Measurements from ENCODE around the gene METTL17. TPM values are rescaled to one million over a fixed set of nuclear protein-coding genes. Genes with fewer than 3 reads are reported as not detected.
"Not testable (repeated sequence)": the region's sequence is repeated elsewhere in the genome, so short reads cannot be mapped to it uniquely, and the experiment has no call there.

The METTL17 gene, protein sequence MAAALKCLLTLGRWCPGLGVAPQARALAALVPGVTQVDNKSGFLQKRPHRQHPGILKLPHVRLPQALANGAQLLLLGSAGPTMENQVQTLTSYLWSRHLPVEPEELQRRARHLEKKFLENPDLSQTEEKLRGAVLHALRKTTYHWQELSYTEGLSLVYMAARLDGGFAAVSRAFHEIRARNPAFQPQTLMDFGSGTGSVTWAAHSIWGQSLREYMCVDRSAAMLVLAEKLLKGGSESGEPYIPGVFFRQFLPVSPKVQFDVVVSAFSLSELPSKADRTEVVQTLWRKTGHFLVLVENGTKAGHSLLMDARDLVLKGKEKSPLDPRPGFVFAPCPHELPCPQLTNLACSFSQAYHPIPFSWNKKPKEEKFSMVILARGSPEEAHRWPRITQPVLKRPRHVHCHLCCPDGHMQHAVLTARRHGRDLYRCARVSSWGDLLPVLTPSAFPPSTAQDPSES
- 50.2 and 60.6 TPM in 2 replicates for total RNA-seq
- 81.5 and 90.6 TPM in 2 replicates for polyA plus RNA-seq
- polyA plus RNA-seq (2011; cell fraction: cytosol; rRNA removed) = 41.3 and 44.6 TPM in 2 replicates
- 378 and 434 TPM in 2 replicates for polyA plus RNA-seq (2011; cell fraction: nucleus; rRNA removed)
- 30.0 and 35.7 TPM in 2 replicates for polyA plus RNA-seq (2012)
- polyA minus RNA-seq = 32.7 and 37.7 TPM in 2 replicates
- polyA minus RNA-seq (2011; cell fraction: cytosol; rRNA and poly(A)+ RNA removed) = 30.7 TPM
- polyA minus RNA-seq (2011; cell fraction: nucleus; rRNA and poly(A)+ RNA removed) = 41.1 and 57.8 TPM in 2 replicates
- Bru-seq, nascent RNA = percentile 88 among the genes with signal in this experiment
- BruChase-seq, experiment 1, labeled RNA remaining after a 6-hour chase = percentile 87 among the genes with signal in this experiment
- percentile 93 among the genes with signal in this experiment for BruChase-seq, experiment 2, labeled RNA remaining after a 2-hour chase
- long read RNA-seq, transcript METTL17-202 (13 exons, 1,586 nt) = minor isoform, 10 of 61 reads
- long read RNA-seq, transcript METTL17-216 (13 exons, 1,605 nt) = minor isoform, 10 of 61 reads
- long read RNA-seq, transcript METTL17-201 (14 exons, 1,749 nt) = major isoform, 20 of 61 reads
- long read RNA-seq, partial matches to known transcripts = 5 of 61 reads
- long read RNA-seq, other reads (novel, unspliced or antisense) = 12 of 61 reads

DNA sequence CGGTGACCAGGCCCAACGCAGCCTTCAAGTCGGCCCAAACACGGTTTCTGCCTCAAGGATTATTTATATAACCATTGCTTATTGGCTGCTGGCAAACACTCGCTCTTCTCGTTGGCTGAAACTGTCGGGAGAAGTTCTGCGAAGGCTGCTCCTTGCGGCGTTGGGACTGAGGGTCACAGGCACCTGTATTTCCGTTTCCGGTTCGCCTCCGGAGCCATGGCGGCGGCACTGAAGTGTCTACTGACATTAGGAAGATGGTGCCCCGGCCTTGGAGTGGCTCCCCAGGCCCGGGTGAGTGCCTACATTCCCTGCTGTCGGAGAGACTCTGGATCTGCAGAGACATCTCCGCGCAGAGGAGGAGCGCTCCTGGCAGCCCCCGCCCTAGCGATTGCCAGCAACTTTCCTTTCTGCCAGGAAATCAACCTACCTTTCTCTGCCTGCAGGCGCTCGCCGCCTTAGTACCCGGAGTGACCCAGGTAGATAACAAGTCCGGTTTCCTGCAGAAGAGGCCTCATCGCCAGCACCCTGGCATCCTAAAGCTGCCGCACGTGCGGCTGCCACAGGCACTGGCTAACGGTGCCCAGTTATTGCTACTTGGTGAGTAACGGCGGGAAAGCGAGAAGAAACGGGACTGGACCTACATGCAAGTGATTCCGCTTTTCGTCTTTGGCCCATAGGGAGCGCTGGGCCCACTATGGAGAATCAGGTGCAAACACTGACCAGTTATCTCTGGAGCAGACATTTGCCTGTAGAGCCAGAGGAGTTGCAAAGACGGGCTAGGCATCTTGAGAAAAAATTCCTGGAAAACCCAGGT lies at the start of gene METTL17:
Gene METTL17, plus strand, starts transcription at position 194 of the 814 bp plus-strand sequence. Its CDS starts 23 bp downstream, at position 217.
- Histone ChIP-seq H3K79me2 (ENCODE audit: control insufficient read depth, insufficient read depth, low read length) (peaks cover 19% of the 10 kb centered on the region), H3K27me3 (ENCODE audit: control insufficient read depth in 2 of 2, insufficient read depth in 2 of 2, low read length in 2 of 2) (no peaks in the 10 kb centered on the region), H3K4me1 (ENCODE audit: control insufficient read depth, extremely low read depth, insufficient read depth, low read length) (peaks cover 21% of the 10 kb centered on the region), H4K20me1 (replicated peaks; ENCODE audit: control insufficient read depth, extremely low read depth, insufficient read depth, low read length) (no peaks in the 10 kb centered on the region), H3K27ac (ENCODE audit: insufficient read depth, low read depth, low read length) (peak within 1 kb of the TSS; percentile 58), H3K4me3 (replicated peaks in 1 of 3; ENCODE audit: insufficient read depth in 1 of 3, low read depth in 1 of 3, low read length in 3 of 3) (peak within 1 kb of the TSS; percentile 73 to 97 (median 96)), H3K36me3 (ENCODE audit: control insufficient read depth in 2 of 2, extremely low read depth in 1 of 2, insufficient read depth in 2 of 2, low read length in 2 of 2) (peaks cover 4 to 6% of the 10 kb centered on the region in 2 experiments), H2AFZ (ENCODE audit: low read depth, low read length) (peak within 1 kb of the TSS; percentile 99), H3K9me1 (replicated peaks; ENCODE audit: control insufficient read depth, extremely low read depth, insufficient read depth, low read length) (no peaks in the 10 kb centered on the region), H3K9ac (replicated peaks; ENCODE audit: extremely low read depth, insufficient read depth, low read length) (peak within 1 kb of the TSS; percentile 83), H3K4me2 (ENCODE audit: insufficient read depth, low read length) (peak within 1 kb of the TSS; percentile 92), H3K9me3 (replicated peaks; ENCODE audit: control insufficient read depth, insufficient read depth, low read length) (no peaks in the 10 kb centered on the region)
- BruUV-seq (replicated peaks) = TSS peak; percentile 65
- DNase-seq (ENCODE audit: low read depth, low spot score) (peak; percentile 94), FAIRE-seq (peak; percentile 95)
- dilution Hi-C loops (cut with MboI; ENCODE audit: extremely low pct_ligation_motif_present, low sequenced_read_pairs) = no loop called here
- CTCF ChIA-PET = interaction anchor here (3.8 kb wide), 1 partner anchor 18 kb away, joined by 34 read pairs; no protein-coding TSS in a partner anchor
- peak; percentile 43 for TF ChIP-seq POLR2A (IDR thresholded peaks at IDR 0.05; ENCODE audit: low read depth, low read length)
- TF ChIP-seq, protein P1, sequence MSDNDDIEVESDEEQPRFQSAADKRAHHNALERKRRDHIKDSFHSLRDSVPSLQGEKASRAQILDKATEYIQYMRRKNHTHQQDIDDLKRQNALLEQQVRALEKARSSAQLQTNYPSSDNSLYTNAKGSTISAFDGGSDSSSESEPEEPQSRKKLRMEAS (IDR thresholded peaks at IDR 0.05; ENCODE audit: insufficient read depth, insufficient read length) = peak; percentile 65
- TF ChIP-seq, protein P2, sequence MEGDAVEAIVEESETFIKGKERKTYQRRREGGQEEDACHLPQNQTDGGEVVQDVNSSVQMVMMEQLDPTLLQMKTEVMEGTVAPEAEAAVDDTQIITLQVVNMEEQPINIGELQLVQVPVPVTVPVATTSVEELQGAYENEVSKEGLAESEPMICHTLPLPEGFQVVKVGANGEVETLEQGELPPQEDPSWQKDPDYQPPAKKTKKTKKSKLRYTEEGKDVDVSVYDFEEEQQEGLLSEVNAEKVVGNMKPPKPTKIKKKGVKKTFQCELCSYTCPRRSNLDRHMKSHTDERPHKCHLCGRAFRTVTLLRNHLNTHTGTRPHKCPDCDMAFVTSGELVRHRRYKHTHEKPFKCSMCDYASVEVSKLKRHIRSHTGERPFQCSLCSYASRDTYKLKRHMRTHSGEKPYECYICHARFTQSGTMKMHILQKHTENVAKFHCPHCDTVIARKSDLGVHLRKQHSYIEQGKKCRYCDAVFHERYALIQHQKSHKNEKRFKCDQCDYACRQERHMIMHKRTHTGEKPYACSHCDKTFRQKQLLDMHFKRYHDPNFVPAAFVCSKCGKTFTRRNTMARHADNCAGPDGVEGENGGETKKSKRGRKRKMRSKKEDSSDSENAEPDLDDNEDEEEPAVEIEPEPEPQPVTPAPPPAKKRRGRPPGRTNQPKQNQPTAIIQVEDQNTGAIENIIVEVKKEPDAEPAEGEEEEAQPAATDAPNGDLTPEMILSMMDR (IDR thresholded peaks at IDR 0.05; ENCODE audit: extremely low read depth in 1 of 2, insufficient read depth in 1 of 2, low read depth in 1 of 2, low read length in 2 of 2) = peak; percentile 29 to 40
- peak; percentile 57 for TF ChIP-seq POLR2AphosphoS5 (IDR thresholded peaks at IDR 0.05; ENCODE audit: insufficient read depth, low read depth, low read length)
- no peak for TF ChIP-seq MYC (IDR thresholded peaks at IDR 0.05; ENCODE audit: low read depth, low read length)
- POLR2A ChIA-PET = no interaction called here
- intact Hi-C loops (cut with micrococcal nuclease) = loop anchor here (2.0 kb wide), 1 partner anchor 19 kb away; no protein-coding TSS in a partner anchor

DNA sequence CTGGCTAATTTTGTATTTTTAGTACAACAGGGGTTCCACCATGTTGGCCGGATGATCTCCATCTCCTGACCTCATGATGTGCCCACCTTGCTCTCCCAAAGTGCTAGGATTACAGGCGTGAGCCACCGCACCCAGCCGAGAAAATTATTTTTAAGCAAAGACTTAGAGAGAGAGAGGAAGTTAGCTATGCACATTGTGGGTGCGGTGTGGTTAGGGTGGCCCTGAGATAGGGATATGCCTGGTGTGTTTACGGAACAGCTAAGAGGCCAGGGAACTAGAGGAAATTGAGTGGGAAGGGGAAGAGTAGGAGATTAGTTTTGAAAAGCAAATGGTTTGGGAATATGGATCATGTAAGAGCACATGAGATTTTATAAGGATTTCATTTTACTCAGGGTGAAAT lies 44.6 kb upstream of the METTL17 start:
- BruUV-seq (replicated peaks); intact Hi-C loops (cut with micrococcal nuclease); DNase-seq (ENCODE audit: low read depth, low spot score); H3K79me2 ChIP-seq (ENCODE audit: control insufficient read depth, insufficient read depth, low read length); H3K27ac ChIP-seq (ENCODE audit: insufficient read depth, low read depth, low read length); H3K4me3 ChIP-seq (replicated peaks in 1 of 3; ENCODE audit: insufficient read depth in 1 of 3, low read depth in 1 of 3, low read length in 3 of 3); POLR2A ChIA-PET; H2AFZ ChIP-seq (ENCODE audit: low read depth, low read length); CTCF ChIA-PET; H3K9me3 ChIP-seq (replicated peaks; ENCODE audit: control insufficient read depth, insufficient read depth, low read length); H3K9me1 ChIP-seq (replicated peaks; ENCODE audit: control insufficient read depth, extremely low read depth, insufficient read depth, low read length); H3K4me1 ChIP-seq (ENCODE audit: control insufficient read depth, extremely low read depth, insufficient read depth, low read length); H3K4me2 ChIP-seq (ENCODE audit: insufficient read depth, low read length); H4K20me1 ChIP-seq (replicated peaks; ENCODE audit: control insufficient read depth, extremely low read depth, insufficient read depth, low read length); H3K27me3 ChIP-seq (ENCODE audit: control insufficient read depth in 2 of 2, insufficient read depth in 2 of 2, low read length in 2 of 2); dilution Hi-C loops (cut with MboI; ENCODE audit: extremely low pct_ligation_motif_present, low sequenced_read_pairs); FAIRE-seq; H3K9ac ChIP-seq (replicated peaks; ENCODE audit: extremely low read depth, insufficient read depth, low read length); H3K36me3 ChIP-seq (ENCODE audit: control insufficient read depth in 2 of 2, extremely low read depth in 1 of 2, insufficient read depth in 2 of 2, low read length in 2 of 2): not testable (repeated sequence)

All from endothelial cell of umbilical vein (primary cell).